ENCODE measurements around the gene INSL3. TPM values are rescaled to one million over a fixed set of nuclear protein-coding genes. Genes with fewer than 3 reads are reported as not detected.
A peak's percentile ranks its signal among the peaks of the same experiment; 100 is the strongest.

The INSL3 gene
- total and polyA plus RNA-seq, 2 of the 13 experiments (the other 11 are each of a cell fraction or from before 2014, with no cell fraction given), result 0.30 TPM; not detected in 1

DNA sequence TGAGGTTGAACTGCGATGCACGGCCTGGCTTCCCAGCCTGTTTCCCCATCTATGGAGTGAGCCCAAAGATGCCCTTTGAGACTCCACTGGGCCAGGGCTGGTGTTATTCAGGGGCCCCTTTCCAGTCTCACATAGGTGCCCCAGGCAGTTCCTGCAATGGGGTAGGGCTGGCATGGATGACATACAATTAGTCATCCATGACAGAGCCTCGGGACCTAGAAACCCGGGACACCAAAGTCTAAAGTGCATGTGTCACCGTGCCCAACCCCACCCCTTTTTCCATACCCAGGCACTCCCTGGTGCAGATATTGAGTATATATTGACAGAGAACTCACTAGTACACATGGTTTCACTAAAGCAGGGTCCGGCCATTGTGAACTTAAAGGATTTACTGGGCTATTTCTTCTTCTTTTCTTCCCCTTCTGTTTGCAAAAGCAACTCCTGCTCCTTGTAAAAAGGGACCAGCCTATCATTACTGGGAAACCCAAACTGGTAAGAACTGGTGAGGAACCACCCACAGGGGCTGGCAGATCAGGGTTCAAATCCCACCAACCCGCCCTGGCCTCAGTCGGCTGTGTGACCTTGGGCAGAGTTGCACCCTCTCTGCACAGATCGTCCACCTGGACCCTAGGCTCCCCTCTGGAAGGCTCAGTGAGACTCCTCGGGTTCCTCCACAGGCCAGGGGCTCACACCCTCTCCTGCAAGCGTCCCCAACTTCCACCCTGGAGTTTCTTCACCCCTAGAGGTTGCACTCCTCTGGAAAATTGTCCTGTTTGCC is 23.7 kb downstream of the INSL3 start (continued):
- TF ChIP-seq FUBP1 (CRISPR knock-in tag; IDR thresholded peaks at IDR 0.05; ENCODE audit: borderline replicate concordance) (no peak), ZKSCAN8 (CRISPR knock-in tag; IDR thresholded peaks at IDR 0.05; ENCODE audit: borderline replicate concordance) (no peak), BHLHE40 (IDR thresholded peaks at IDR 0.05; ENCODE audit: low read length) (no peak), ZNF841 (CRISPR knock-in tag; IDR thresholded peaks at IDR 0.05; ENCODE audit: borderline replicate concordance) (no peak), PHF21A (CRISPR knock-in tag; IDR thresholded peaks at IDR 0.05) (peak; percentile 76), IRF2 (CRISPR knock-in tag; IDR thresholded peaks at IDR 0.05) (0 out of 2 replicates have a peak, but pooled peaks have one; percentile 37), ZNF550 (CRISPR knock-in tag; IDR thresholded peaks at IDR 0.05; ENCODE audit: borderline replicate concordance) (no peak), FOXO1 (CRISPR knock-in tag; IDR thresholded peaks at IDR 0.05) (peak; percentile 27; the same call in 1 of the 2 replicates)

- DNase-seq (ENCODE audit: low spot score) (no peak), ATAC-seq (no peak), FAIRE-seq (no peak)
- ChIA-PET POLR2A (interaction anchor here (1.7 to 3.8 kb wide), 3 partner anchors 51 to 67 kb away, joined by 4 to 24 read pairs (median 6); partner anchors contain the start of genes JAK3 and RPL18A), CTCF (ENCODE audit: low intra/inter-chr PET ratio, low total read pairs) (no interaction called here)
- no peaks in the 10 kb centered on the region for H3K9me3 ChIP-seq (ENCODE audit: low read length)
- peak overlapping the region; percentile 75 for H3K4me2 ChIP-seq (ENCODE audit: low read depth, low read length)
- BruUV-seq (replicated peaks), result no TSS peak
- H3K27me3 ChIP-seq (ENCODE audit: control insufficient read depth in 1 of 2, insufficient read depth in 2 of 2, low read length in 2 of 2), result peaks cover 0 to 15% of the 10 kb centered on the region in 2 experiments; a peak in 1 of 5 replicates
- H3K4me1 ChIP-seq (ENCODE audit: insufficient read depth, low read length), result peaks cover 55% of the 10 kb centered on the region
- intact Hi-C loops (cut with micrococcal nuclease; ENCODE audit: unreplicated experiment), result no loop called here
- WGBS (ENCODE audit: low lambda C conversion rate), result 0% methylated on average over 1 of the region's 1 CpG
- no peaks in the 10 kb centered on the region for H3K36me3 ChIP-seq (replicated peaks in 1 of 2; ENCODE audit: control insufficient read depth in 1 of 2, insufficient read depth in 2 of 2, low read length in 2 of 2)
- peak overlapping the region; percentile 59 for H3K27ac ChIP-seq (ENCODE audit: extremely low read length, insufficient read depth, low read length)
- peak overlapping the region; percentile 48 for H3K9ac ChIP-seq (ENCODE audit: insufficient read depth, low read depth, low read length)
- no peaks in the 10 kb centered on the region for H4K20me1 ChIP-seq (ENCODE audit: insufficient read depth, low read length)
- in situ Hi-C loops (cut with HindIII; ENCODE audit: extremely low pct_ligation_motif_present, low pct_unique_long_range_greater_than_20kb), result loop anchor here (5.0 kb wide), 1 partner anchor 50 kb away; the partner anchor contains the start of gene JAK3
- H3K79me2 ChIP-seq (ENCODE audit: insufficient read depth, low read length), result no peaks in the 10 kb centered on the region
- H2AFZ ChIP-seq (ENCODE audit: low read length), result no peak overlapping the region
- peak overlapping the region in 1 of 3 experiments; percentile 79; a peak in 3 of 6 replicates for H3K4me3 ChIP-seq (replicated peaks in 1 of 3; ENCODE audit: insufficient read depth in 1 of 3, low read depth in 2 of 3, low read length in 3 of 3)
- TF ChIP-seq TOPORS (CRISPR knock-in tag; IDR thresholded peaks at IDR 0.05) (no peak), TEF (CRISPR knock-in tag; IDR thresholded peaks at IDR 0.05) (no peak), ZNF224 (CRISPR knock-in tag; IDR thresholded peaks at IDR 0.05) (no peak)
- TF ChIP-seq, protein P1, sequence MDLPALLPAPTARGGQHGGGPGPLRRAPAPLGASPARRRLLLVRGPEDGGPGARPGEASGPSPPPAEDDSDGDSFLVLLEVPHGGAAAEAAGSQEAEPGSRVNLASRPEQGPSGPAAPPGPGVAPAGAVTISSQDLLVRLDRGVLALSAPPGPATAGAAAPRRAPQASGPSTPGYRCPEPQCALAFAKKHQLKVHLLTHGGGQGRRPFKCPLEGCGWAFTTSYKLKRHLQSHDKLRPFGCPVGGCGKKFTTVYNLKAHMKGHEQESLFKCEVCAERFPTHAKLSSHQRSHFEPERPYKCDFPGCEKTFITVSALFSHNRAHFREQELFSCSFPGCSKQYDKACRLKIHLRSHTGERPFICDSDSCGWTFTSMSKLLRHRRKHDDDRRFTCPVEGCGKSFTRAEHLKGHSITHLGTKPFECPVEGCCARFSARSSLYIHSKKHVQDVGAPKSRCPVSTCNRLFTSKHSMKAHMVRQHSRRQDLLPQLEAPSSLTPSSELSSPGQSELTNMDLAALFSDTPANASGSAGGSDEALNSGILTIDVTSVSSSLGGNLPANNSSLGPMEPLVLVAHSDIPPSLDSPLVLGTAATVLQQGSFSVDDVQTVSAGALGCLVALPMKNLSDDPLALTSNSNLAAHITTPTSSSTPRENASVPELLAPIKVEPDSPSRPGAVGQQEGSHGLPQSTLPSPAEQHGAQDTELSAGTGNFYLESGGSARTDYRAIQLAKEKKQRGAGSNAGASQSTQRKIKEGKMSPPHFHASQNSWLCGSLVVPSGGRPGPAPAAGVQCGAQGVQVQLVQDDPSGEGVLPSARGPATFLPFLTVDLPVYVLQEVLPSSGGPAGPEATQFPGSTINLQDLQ (CRISPR knock-in tag; IDR thresholded peaks at IDR 0.05), result no peak
Observed at GRCh38 chr19:17796838-17797423, 24.4 kb downstream of the INSL3 start.
